Epithelial cell of proximal tubule (primary cell): Measurements from ENCODE around the gene CTXN2. TPM values are rescaled to one million over a fixed set of nuclear protein-coding genes. Genes with fewer than 3 reads are reported as not detected.

ENCODE experiments used
- DNase-seq: peaks from one replicate; pipeline ENCODE4 v3.0.0-alpha.2; 2011; ENCODE audit warnings: low read depth
- H3K4me3 ChIP-seq: 2 replicates; pipeline ENCODE4 v1.5.1; 2011; ENCODE audit warnings: low read depth, mild to moderate bottlenecking, low read length
- CTCF ChIP-seq: conservative IDR thresholded peaks from 2 replicates; pipeline ENCODE4 v1.5.1; 2012; ENCODE audit warnings: low read depth, mild to moderate bottlenecking, low read length
- total RNA-seq: library from RNA; depleted of rRNA; stranded (reverse); fragments of >200 nt; gene quantifications from 2 replicates; pipeline ENCODE4 v1.2.3, GENCODE V29; 2015

CTXN2 gene
- total RNA-seq, 1 donor from 2014 or later: not detected

GRCh38 chr15:48178648-48178931 lies 12.9 kb upstream of the CTXN2 start:
- no peak for DNase-seq
- no peak for TF ChIP-seq CTCF
- peak overlapping the region; percentile 71 for H3K4me3 ChIP-seq

- no peak overlapping the region for H3K4me3 ChIP-seq
- DNase-seq: no peak
- TF ChIP-seq CTCF: no peak
Observed at GRCh38 chr15:48182749-48183148, 8.7 kb upstream of the CTXN2 start.

GRCh38 chr15:48185529-48185928 lies 5.9 kb upstream of the CTXN2 start:
- no peak for DNase-seq
- H3K4me3 ChIP-seq: no peak overlapping the region
- no peak for TF ChIP-seq CTCF

GRCh38 chr15:48186271-48186670 lies 5.2 kb upstream of the CTXN2 start:
- no peak overlapping the region for H3K4me3 ChIP-seq
- no peak for DNase-seq
- TF ChIP-seq CTCF: no peak

GRCh38 chr15:48190932-48191573 lies 412 bp upstream of the CTXN2 start:
- peak overlapping the region; percentile 37 for H3K4me3 ChIP-seq
- no peak for DNase-seq
- TF ChIP-seq CTCF: no peak

GRCh38 chr15:48202068-48202467 lies 10.6 kb downstream of the CTXN2 start:
- no peak for DNase-seq
- TF ChIP-seq CTCF: no peak
- H3K4me3 ChIP-seq: no peak overlapping the region

GRCh38 chr15:48205981-48206380 lies 14.5 kb downstream of the CTXN2 start, which contains the start of gene SLC12A1:
TSS of gene SLC12A1 (plus strand) at chr15:48206302. CDS start at chr15:48207720, 1,418 bp downstream.
- no peak for TF ChIP-seq CTCF
- H3K4me3 ChIP-seq: peak within 1 kb of the TSS; percentile 28
- peak; percentile 26 for DNase-seq
